ENCODE results near the gene IL17RE.
"Not testable (repeated sequence)": the region's sequence is repeated elsewhere in the genome, so short reads cannot be mapped to it uniquely, and the experiment has no call there.

The IL17RE gene

DNA sequence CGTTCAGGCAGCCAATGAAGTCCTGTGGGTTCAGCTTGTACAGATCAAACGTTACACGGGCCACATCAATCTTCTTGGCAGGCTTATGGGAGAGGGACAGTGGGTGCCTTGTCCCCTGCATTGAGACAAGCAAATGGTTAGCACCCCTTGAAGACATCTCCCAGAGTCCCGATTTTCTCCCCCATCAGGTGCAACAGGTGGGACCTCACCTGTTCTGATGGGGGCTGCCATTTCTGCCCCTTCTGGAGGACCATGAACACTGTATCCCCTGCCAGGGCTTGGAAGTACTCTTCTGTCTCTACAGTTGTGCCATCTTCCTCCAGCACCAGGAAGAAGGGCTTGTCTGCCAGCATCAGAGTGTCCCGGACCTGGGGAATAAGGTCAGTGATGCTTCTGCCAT lies 32.7 kb upstream of the IL17RE start:
- ChIA-PET POLR2A (no interaction called here), CTCF (interaction anchor here (0.6 kb wide), 1 partner anchor 9 kb away, joined by 3 read pairs; no protein-coding TSS in a partner anchor)
- TF ChIP-seq, protein P1, sequence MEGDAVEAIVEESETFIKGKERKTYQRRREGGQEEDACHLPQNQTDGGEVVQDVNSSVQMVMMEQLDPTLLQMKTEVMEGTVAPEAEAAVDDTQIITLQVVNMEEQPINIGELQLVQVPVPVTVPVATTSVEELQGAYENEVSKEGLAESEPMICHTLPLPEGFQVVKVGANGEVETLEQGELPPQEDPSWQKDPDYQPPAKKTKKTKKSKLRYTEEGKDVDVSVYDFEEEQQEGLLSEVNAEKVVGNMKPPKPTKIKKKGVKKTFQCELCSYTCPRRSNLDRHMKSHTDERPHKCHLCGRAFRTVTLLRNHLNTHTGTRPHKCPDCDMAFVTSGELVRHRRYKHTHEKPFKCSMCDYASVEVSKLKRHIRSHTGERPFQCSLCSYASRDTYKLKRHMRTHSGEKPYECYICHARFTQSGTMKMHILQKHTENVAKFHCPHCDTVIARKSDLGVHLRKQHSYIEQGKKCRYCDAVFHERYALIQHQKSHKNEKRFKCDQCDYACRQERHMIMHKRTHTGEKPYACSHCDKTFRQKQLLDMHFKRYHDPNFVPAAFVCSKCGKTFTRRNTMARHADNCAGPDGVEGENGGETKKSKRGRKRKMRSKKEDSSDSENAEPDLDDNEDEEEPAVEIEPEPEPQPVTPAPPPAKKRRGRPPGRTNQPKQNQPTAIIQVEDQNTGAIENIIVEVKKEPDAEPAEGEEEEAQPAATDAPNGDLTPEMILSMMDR (IDR thresholded peaks at IDR 0.05; ENCODE audit: insufficient read depth, low read length, missing control alignments), result no peak
- H3K4me3 ChIP-seq (ENCODE audit: low read depth, low read length), result no peak overlapping the region
- DNase-seq (ENCODE audit: low read depth, low spot score), result no peak

DNA sequence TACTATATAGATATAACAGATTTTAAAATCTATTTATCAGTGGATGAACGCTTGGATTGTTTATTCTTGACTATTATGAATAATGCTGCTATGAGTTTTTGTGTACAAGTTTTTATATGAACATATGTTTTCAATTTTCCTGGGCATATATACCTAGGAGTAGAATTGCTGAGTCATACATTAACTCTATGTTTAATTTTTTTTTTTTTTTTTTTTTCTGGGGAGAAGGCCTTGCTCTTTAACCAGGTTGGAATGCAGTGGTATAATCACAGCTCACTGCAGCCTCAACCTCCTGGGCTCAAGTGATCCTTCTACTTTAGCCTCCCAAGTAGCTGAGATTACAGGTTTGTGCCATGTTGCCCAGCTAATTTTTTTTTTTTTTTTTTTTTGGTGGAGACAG lies 31.7 kb upstream of the IL17RE start:
- peak; percentile 29 for DNase-seq (ENCODE audit: low read depth, low spot score)
- H3K4me3 ChIP-seq (ENCODE audit: low read depth, low read length), result no peak overlapping the region
- ChIA-PET CTCF (no interaction called here), POLR2A (interaction anchor here (0.7 kb wide), 1 partner anchor 473 kb away, joined by 3 read pairs; the partner anchor contains the start of gene SETD5)
- TF ChIP-seq, protein P1 (IDR thresholded peaks at IDR 0.05; ENCODE audit: insufficient read depth, low read length, missing control alignments), result no peak

DNA sequence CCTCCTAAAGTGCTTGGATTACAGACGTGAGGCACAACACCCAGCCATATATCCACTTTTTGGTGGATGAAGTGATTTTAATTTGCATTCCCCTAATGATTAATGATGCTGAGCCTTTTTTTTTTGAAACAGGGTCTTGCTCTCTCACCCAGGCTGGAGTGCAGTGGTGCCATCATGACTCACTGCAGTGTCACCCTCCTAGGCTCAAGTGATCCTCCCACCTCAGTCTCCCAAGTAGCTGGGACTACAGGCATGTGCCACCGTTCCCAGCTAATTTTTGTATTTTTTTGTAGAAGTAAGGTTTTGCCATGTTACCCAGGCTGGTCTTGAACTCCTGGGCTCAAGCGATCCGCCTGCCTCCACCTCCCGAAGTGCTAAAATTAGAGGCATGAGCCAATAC lies 30.6 kb upstream of the IL17RE start:
- POLR2A ChIA-PET, result not testable (repeated sequence)

DNA sequence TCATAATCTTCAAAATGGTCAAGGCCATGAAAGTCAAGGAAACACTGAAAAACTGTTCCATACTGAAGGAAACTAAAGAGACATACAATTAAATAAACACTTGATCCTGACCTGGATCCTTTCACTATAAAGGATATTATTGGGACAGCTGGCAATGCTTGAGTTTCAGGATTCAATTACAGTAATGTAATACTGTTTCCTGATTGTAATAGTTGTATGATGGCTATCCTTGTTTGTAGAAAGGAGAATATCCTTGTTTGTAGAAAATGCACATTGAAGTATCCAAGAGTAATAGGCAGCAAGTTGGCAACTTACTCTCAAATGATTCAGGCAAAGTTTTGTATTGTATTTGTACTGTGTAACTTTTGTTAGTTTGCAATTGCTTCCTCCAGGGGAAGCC lies 27.2 kb upstream of the IL17RE start:
- POLR2A ChIA-PET, result no interaction called here
- TF ChIP-seq, protein P1 (IDR thresholded peaks at IDR 0.05; ENCODE audit: insufficient read depth, low read length, missing control alignments), result no peak
- CTCF ChIA-PET, result interaction anchor here (2.8 kb wide), 1 partner anchor 9 kb away, joined by 14 read pairs; no protein-coding TSS in a partner anchor
- DNase-seq (ENCODE audit: low read depth, low spot score), result no peak
- no peak overlapping the region for H3K4me3 ChIP-seq (ENCODE audit: low read depth, low read length)

More for the DNA sequence above, 30.6 kb upstream of the IL17RE start:
- H3K4me3 ChIP-seq (ENCODE audit: low read depth, low read length); DNase-seq (ENCODE audit: low read depth, low spot score); CTCF ChIA-PET: not testable (repeated sequence)

DNA sequence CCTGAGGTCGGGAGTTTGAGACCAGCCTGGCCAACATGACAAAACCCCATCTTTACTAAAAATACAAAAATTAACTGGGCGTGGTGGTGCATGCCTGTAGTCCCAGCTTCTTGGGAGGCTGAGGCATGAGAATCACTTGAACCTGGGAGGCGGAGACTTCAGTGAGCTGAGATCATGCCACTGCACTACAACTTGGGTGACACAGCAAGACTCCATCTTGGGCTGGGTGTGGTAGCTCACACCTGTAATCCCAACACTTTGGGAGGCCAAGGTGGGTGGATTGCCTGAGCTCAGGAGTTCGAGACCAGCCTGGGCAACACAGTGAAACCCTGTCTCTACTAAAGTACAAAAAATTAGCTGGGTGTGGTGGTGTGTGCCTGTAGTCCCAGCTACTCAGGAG lies 26.4 kb upstream of the IL17RE start:
- POLR2A ChIA-PET; DNase-seq (ENCODE audit: low read depth, low spot score); H3K4me3 ChIP-seq (ENCODE audit: low read depth, low read length): not testable (repeated sequence)
- CTCF ChIA-PET, result interaction anchor here (2.8 kb wide), 1 partner anchor 8 kb away, joined by 14 read pairs; no protein-coding TSS in a partner anchor

DNA sequence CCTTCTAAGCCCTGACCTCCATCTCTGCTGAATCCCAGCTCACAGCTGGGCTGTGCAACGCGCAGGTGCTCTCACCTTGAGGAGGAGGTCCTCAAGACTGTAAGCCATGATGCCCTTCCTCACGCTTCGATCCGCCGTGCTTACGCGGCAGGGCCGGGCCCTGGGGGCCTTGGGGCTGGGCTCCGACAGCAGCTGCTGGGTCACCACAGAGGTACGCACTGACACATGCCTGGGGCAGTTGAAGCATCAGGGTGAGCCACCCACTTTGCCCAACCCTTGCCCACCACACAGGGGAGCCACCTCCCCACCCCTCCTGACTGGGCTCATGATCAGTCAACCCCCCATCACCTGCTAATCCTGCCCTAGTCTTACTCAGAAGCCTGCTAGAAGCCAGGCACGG lies 25.7 kb upstream of the IL17RE start:
- no peak for DNase-seq (ENCODE audit: low read depth, low spot score)
- TF ChIP-seq, protein P1 (IDR thresholded peaks at IDR 0.05; ENCODE audit: insufficient read depth, low read length, missing control alignments), result no peak
- CTCF ChIA-PET, result no interaction called here
- POLR2A ChIA-PET, result no interaction called here
- H3K4me3 ChIP-seq (ENCODE audit: low read depth, low read length), result no peak overlapping the region

DNA sequence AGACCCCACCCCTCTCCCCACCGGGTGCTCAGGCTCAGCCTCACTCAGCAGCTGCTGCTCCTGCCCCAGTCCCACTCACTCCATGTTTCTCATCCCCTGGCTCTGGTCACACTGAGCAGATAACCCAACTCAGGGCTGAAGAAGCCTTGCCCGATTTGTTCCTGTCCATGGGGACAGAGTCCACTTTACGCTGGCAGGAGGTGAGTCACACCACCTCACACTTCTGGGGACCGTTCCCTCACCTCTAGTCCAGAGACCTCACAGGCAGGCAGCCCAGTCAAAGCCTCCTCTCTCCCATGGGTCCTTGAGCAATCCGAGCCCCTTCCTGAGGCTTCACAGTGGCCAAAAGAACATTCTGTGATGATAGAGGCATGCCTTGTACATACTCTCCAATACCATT lies 23.9 kb upstream of the IL17RE start:
- CTCF ChIA-PET, result interaction anchor here (0.7 kb wide), 1 partner anchor 15 kb away, joined by 3 read pairs; no protein-coding TSS in a partner anchor

More for the DNA sequence above, 23.9 kb upstream of the IL17RE start:
- POLR2A ChIA-PET, result no interaction called here
- H3K4me3 ChIP-seq (ENCODE audit: low read depth, low read length), result no peak overlapping the region
- DNase-seq (ENCODE audit: low read depth, low spot score), result no peak
- TF ChIP-seq, protein P1 (IDR thresholded peaks at IDR 0.05; ENCODE audit: insufficient read depth, low read length, missing control alignments), result no peak

Measured in AG04449 (cell line).